ENCODE data around the gene MIOS. TPM values are rescaled to one million over a fixed set of nuclear protein-coding genes. Genes with fewer than 3 reads are reported as not detected.

The MIOS gene
- total and polyA plus RNA-seq, 2 of the 4 experiments (the other 2 are of a cell fraction) = 10.6 to 32.4 TPM

DNA sequence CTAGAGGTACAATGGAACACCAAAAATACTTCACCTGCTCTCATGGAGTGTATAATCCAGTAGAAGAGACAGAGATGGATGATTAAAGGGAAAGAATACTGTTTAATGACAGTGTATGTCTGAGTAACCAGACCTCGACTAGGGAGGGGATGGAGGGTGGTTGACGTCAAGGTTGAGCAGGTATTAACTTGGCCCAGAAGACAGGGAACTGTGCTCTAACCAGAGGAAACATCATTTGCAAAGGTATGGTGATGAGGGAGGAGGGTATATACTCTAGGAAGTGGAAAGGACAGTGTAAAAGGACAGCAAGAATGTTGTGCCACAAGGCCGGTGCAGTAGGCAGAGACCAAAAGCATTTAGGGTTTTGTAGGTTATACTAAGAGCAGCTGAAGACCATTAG is 2.9 kb downstream of the MIOS start:
- Histone ChIP-seq H3K27ac (ENCODE audit: insufficient read depth, low read length) (no peak overlapping the region), H3K4ac (ENCODE audit: low read depth, low read length) (no peak overlapping the region), H4K20me1 (ENCODE audit: insufficient read depth, low read length) (no peaks in the 10 kb centered on the region), H2BK120ac (ENCODE audit: low read depth, low read length) (no peak overlapping the region), H3K27me3 (ENCODE audit: control insufficient read depth, insufficient read depth, low read length) (no peaks in the 10 kb centered on the region), H3K4me3 (ENCODE audit: insufficient read depth, low read depth, low read length) (no peak overlapping the region), H3K4me1 (ENCODE audit: control insufficient read depth, insufficient read depth, low read length) (peaks cover 3% of the 10 kb centered on the region), H3K56ac (ENCODE audit: extremely low read depth, insufficient read depth, low read length) (no peak overlapping the region), H3K23ac (ENCODE audit: low read depth, low read length) (no peak overlapping the region; the same call in 1 of the 2 replicates), H2BK15ac (ENCODE audit: low read depth, low read length) (no peak overlapping the region), H2BK20ac (ENCODE audit: low read depth, low read length) (no peak overlapping the region), H3K79me1 (ENCODE audit: low read depth in 1 of 2, low read length in 2 of 2) (peaks cover 27 to 41% of the 10 kb centered on the region in 2 experiments), H3K4me2 (ENCODE audit: low read depth, low read length) (no peak overlapping the region), H3K36me3 (ENCODE audit: control insufficient read depth, insufficient read depth, low read length) (peaks cover 5% of the 10 kb centered on the region; the same call in 1 of the 2 replicates), H3K9me1 (ENCODE audit: insufficient read depth, low read length) (peaks cover 9% of the 10 kb centered on the region; the same call in 1 of the 2 replicates), H2AK9ac (replicated peaks; ENCODE audit: low read depth, low read length, poor library complexity) (no peak overlapping the region), H4K8ac (ENCODE audit: low read depth in 2 of 2, low read length in 2 of 2) (no peak overlapping the region), H4K5ac (ENCODE audit: low read depth, low read length) (no peak overlapping the region), H3K9ac (ENCODE audit: low read depth, low read length) (no peak overlapping the region), H3K9me3 (ENCODE audit: control insufficient read depth, insufficient read depth, low read length) (no peaks in the 10 kb centered on the region), H4K91ac (ENCODE audit: insufficient read depth, low read depth, low read length) (no peak overlapping the region), H2AFZ (replicated peaks; ENCODE audit: low read length, poor library complexity) (no peak overlapping the region), H2AK5ac (ENCODE audit: low read depth, low read length) (no peak overlapping the region), H2BK5ac (ENCODE audit: low read depth, low read length, poor library complexity, severe bottlenecking) (no peak overlapping the region), H3K18ac (ENCODE audit: low read depth, low read length) (no peak overlapping the region), H3K14ac (replicated peaks; ENCODE audit: low read depth, low read length) (no peak overlapping the region)
- ATAC-seq (ENCODE audit: low read depth) = no peak
- dilution Hi-C loops (cut with HindIII; ENCODE audit: low sequenced_read_pairs, unreplicated experiment) = no loop called here
- TF ChIP-seq RCOR1 (IDR thresholded peaks at IDR 0.05; ENCODE audit: insufficient replicate concordance, low read length) (no peak), FOS (IDR thresholded peaks at IDR 0.05; ENCODE audit: low read depth, low read length) (no peak), RFX5 (IDR thresholded peaks at IDR 0.05; ENCODE audit: low read depth, low read length) (no peak), BHLHE40 (IDR thresholded peaks at IDR 0.05; ENCODE audit: low read depth, low read length) (no peak), USF2 (IDR thresholded peaks at IDR 0.05; ENCODE audit: low read depth, low read length) (no peak), MAZ (IDR thresholded peaks at IDR 0.05; ENCODE audit: borderline replicate concordance, low read depth, low read length) (no peak), CHD1 (IDR thresholded peaks at IDR 0.05; ENCODE audit: low read depth, low read length) (no peak), SMC3 (IDR thresholded peaks at IDR 0.05; ENCODE audit: low read depth, low read length) (no peak), CEBPB (IDR thresholded peaks at IDR 0.05; ENCODE audit: low read depth, low read length) (no peak)
- TF ChIP-seq, protein P1, sequence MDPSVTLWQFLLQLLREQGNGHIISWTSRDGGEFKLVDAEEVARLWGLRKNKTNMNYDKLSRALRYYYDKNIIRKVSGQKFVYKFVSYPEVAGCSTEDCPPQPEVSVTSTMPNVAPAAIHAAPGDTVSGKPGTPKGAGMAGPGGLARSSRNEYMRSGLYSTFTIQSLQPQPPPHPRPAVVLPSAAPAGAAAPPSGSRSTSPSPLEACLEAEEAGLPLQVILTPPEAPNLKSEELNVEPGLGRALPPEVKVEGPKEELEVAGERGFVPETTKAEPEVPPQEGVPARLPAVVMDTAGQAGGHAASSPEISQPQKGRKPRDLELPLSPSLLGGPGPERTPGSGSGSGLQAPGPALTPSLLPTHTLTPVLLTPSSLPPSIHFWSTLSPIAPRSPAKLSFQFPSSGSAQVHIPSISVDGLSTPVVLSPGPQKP (IDR thresholded peaks at IDR 0.05; ENCODE audit: borderline replicate concordance, low read depth, low read length) = no peak
- no TSS peak for BruUV-seq (replicated peaks)
- in situ Hi-C loops (cut with MboI; ENCODE audit: low sequenced_read_pairs) = no loop called here
- ChIA-PET POLR2A (ENCODE audit: unreplicated experiment) (no interaction called here), CTCF (no interaction called here)
- intact Hi-C loops (cut with micrococcal nuclease) = no loop called here
- no peak for DNase-seq
- WGBS, 2 experiments (ENCODE audit: extremely low coverage in 2 of 2, insufficient read length in 1 of 2) = 100% methylated on average over 2 of the region's 3 CpGs; no CpG with 5 or more reads in 1 of the 2 experiments
